ENCODE measurements around the gene IL13.

The IL13 gene

GRCh38 chr5:132669966-132670882 lies 12.3 kb downstream of the IL13 start:
- DNase-seq (ENCODE audit: low read depth), result no peak

- DNase-seq (ENCODE audit: low read depth), result no peak
Observed at GRCh38 chr5:132671000-132671399, 13.0 kb downstream of the IL13 start.

GRCh38 chr5:132673488-132673887 lies 15.5 kb downstream of the IL13 start:
- DNase-seq (ENCODE audit: low read depth), result no peak

- DNase-seq (ENCODE audit: low read depth), result no peak
Observed at GRCh38 chr5:132673939-132674630, 16.1 kb downstream of the IL13 start, which contains the start of gene IL4. Gene IL4 (plus strand): TSS chr5:132673989. CDS start chr5:132674051, 62 bp downstream.

- DNase-seq (ENCODE audit: low read depth), result no peak
Observed at GRCh38 chr5:132674671-132675506, 16.9 kb downstream of the IL13 start.

GRCh38 chr5:132675936-132676689 lies 18.1 kb downstream of the IL13 start:
- no peak for DNase-seq (ENCODE audit: low read depth)

- DNase-seq (ENCODE audit: low read depth), result no peak
Observed at GRCh38 chr5:132677191-132677590, 19.2 kb downstream of the IL13 start.

- DNase-seq (ENCODE audit: low read depth), result no peak
Observed at GRCh38 chr5:132677682-132678400, 19.9 kb downstream of the IL13 start.

GRCh38 chr5:132678735-132679134 lies 20.8 kb downstream of the IL13 start:
- DNase-seq (ENCODE audit: low read depth), result no peak

GRCh38 chr5:132679166-132679565 lies 21.2 kb downstream of the IL13 start:
- no peak for DNase-seq (ENCODE audit: low read depth)

- DNase-seq (ENCODE audit: low read depth), result no peak
Observed at GRCh38 chr5:132679717-132680380, 21.9 kb downstream of the IL13 start.

GRCh38 chr5:132680780-132681475 lies 23.0 kb downstream of the IL13 start:
- DNase-seq (ENCODE audit: low read depth), result no peak

GRCh38 chr5:132681476-132681831 lies 23.5 kb downstream of the IL13 start:
- no peak for DNase-seq (ENCODE audit: low read depth)

GRCh38 chr5:132681983-132682382 lies 24.0 kb downstream of the IL13 start:
- no peak for DNase-seq (ENCODE audit: low read depth)

GRCh38 chr5:132684491-132684890 lies 26.5 kb downstream of the IL13 start:
- DNase-seq (ENCODE audit: low read depth), result no peak

GRCh38 chr5:132684922-132685720 lies 27.1 kb downstream of the IL13 start:
- DNase-seq (ENCODE audit: low read depth), result no peak

- DNase-seq (ENCODE audit: low read depth), result no peak
Observed at GRCh38 chr5:132686193-132686592, 28.2 kb downstream of the IL13 start.

GRCh38 chr5:132687995-132688394 lies 30.0 kb downstream of the IL13 start:
- no peak for DNase-seq (ENCODE audit: low read depth)

Data from activated T-cell treated with anti-CD3 and anti-CD28 coated beads for 24 hours (primary cell).